HG03432 (cell line): ENCODE results near the gene STAP1.
"Not testable (repeated sequence)": the region's sequence is repeated elsewhere in the genome, so short reads cannot be mapped to it uniquely, and the experiment has no call there.

Experiments
- ATAC-seq: cut with Tn5 transposase; IDR thresholded peaks from one replicate; pipeline ENCODE4 v1.9.1; 2021; ENCODE audit warnings: mild to moderate bottlenecking, moderate library complexity; ENCODE audit not compliant: unreplicated experiment

STAP1 gene

DNA sequence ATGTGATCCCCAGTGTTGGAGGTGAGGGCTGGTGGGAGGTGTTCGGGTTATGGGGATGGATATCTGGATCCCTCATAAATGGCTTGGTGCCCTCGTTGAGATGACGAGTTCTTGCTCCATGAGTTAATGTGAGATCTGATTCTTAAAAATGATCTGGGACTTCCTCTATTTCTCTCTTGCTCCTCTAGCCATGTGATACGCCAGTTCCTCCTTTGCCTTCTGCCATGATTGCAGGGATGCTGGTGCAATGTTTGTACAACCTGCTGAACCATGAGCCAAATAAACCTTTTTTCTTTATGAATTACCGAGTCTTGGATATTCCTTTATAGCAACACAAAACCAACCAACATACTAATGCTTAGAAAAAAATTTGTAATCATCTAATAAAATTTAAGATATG is 56.6 kb downstream of the STAP1 start:
- no peak for ATAC-seq

GRCh38 chr4:67616478-67616877 is 58.0 kb downstream of the STAP1 start:
- no peak for ATAC-seq

- ATAC-seq, result no peak
These were observed 66.4 kb downstream of the STAP1 start for GRCh38 chr4:67624939-67625338.

DNA sequence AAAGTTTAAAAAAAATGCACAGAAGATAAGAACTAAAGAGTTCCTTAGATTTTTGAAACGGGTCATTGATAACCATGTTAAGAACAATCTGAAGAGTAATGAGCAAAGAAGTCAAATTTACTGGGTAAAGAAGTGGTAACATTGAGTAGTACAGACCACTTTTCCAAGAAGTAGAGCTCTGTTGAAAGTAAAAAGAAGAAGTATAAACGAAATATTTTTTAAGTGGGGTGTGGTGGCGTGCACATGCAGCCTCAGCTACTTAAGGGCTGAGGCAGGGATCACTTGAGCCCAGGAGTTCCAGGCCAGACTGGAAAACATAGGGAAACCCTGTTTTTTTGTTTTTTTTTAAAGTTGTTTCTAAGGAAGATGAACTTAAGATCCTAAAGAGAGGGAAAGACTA is 74.0 kb downstream of the STAP1 start:
- no peak for ATAC-seq

GRCh38 chr4:67634741-67635140 is 76.2 kb downstream of the STAP1 start:
- ATAC-seq, result no peak

- no peak for ATAC-seq
These were observed 76.8 kb downstream of the STAP1 start for GRCh38 chr4:67635331-67635730.

DNA sequence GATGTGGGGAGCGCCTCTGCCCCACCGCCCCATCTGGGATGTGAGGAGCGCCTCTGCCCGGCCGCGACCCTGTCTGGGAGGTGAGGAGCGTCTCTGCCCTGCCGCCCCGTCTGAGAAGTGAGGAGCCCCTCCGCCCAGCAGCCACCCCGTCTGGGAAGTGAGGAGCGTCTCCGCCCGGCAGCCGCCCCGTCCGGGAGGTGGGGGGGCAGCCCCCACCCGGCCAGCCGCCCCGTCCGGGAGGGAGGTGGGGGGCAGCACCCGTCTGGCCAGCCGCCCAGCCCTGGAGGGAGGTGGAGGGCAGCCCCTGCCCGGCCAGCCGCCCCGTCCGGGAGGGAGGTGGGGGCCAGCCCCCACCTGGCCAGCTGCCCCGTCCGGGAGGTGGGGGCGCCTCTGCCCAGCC is 78.5 kb downstream of the STAP1 start:
- not testable (repeated sequence) for ATAC-seq

DNA sequence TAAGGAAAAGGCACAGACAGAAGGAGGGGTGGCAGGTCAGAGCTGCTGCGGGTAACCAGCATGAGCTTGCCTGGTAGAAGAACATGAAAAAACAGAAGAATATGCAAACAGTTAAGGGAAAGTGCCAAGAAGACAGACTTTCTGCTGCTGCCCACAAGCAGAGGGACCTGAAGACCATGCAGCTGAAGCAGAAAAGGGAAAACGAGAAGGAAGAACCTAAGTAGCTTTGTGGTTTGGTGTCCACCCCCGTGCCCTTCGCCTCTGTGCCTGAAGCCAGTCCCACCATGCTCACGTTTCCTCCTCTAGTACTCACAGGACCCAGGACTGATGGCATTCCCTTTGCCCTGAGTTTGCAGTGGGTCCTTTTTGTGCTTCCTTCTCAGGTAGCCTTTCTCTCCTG is 79.6 kb downstream of the STAP1 start:
- no peak for ATAC-seq

- no peak for ATAC-seq
These were observed 93.0 kb downstream of the STAP1 start for GRCh38 chr4:67651536-67651935.
